Esophagus squamous epithelium (tissue), 4 donors: ENCODE results near the gene HPD.

Experiments
- POLR2A ChIP-seq, 4 donors: fragments of 450-650 bp; IDR thresholded peaks; one replicate each; pipeline ENCODE4 v1.6.1; 2017; ENCODE audit warnings: antibody characterized with exemption in 4 of 4, mild to moderate bottlenecking in 4 of 4, moderate library complexity in 3 of 4
- TF ChIP-seq, protein P1 (sequence below), 6 experiments: fragments of 450-650 bp in 4 of 6; fragments of 200-600 bp in 2 of 6; sonication (generic) in 2 of 6; IDR thresholded peaks; one replicate each; pipeline ENCODE4 v1.5.1; 2016 to 2019; ENCODE audit warnings: antibody characterized with exemption in 6 of 6, mild to moderate bottlenecking in 4 of 6, moderate library complexity in 4 of 6

DNA sequence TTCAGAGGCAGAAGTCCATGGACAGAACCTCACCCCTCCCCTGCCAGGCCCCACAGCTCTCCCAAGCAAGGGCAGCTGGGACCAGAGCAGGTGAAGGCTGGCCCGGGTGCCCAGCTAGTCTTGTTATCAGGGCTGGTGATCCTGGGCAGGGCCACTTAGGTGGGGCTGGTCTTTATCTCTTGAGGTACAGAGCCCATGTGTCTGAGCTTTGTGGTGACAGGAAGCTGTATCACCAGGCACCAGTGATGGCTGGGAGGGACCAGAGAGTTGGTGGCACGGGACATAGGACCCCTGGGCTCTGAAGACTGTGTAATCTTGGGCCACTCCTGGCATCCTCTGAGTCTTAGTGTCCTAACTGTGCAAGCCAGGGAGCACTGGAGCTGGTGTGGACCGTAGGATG lies 12.8 kb upstream of the HPD start:
- TF ChIP-seq, protein P1, sequence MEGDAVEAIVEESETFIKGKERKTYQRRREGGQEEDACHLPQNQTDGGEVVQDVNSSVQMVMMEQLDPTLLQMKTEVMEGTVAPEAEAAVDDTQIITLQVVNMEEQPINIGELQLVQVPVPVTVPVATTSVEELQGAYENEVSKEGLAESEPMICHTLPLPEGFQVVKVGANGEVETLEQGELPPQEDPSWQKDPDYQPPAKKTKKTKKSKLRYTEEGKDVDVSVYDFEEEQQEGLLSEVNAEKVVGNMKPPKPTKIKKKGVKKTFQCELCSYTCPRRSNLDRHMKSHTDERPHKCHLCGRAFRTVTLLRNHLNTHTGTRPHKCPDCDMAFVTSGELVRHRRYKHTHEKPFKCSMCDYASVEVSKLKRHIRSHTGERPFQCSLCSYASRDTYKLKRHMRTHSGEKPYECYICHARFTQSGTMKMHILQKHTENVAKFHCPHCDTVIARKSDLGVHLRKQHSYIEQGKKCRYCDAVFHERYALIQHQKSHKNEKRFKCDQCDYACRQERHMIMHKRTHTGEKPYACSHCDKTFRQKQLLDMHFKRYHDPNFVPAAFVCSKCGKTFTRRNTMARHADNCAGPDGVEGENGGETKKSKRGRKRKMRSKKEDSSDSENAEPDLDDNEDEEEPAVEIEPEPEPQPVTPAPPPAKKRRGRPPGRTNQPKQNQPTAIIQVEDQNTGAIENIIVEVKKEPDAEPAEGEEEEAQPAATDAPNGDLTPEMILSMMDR (IDR thresholded peaks at IDR 0.05) = no peak
- TF ChIP-seq POLR2A (IDR thresholded peaks at IDR 0.05) = no peak
